Activated CD4-positive, alpha-beta T cell treated with anti-CD3 and anti-CD28 coated beads for 36 hours (primary cell): ENCODE data around the gene CEND1. TPM values are rescaled to one million over a fixed set of nuclear protein-coding genes. Genes with fewer than 3 reads are reported as not detected.
A peak's percentile ranks its signal among the peaks of the same experiment; 100 is the strongest.

Source experiments
- ATAC-seq: fragments of 200-7000 bp; cut with Tn5 transposase; one replicate; pipeline ENCODE4 v1.10.0; 2021; ENCODE audit warnings: mild to moderate bottlenecking, moderate library complexity
- CTCF ChIA-PET: fragments of 350-600 bp; sonication (Branson Sonifier 250); formaldehyde crosslinking; loops from one replicate; lab custom pipeline; 2021; ENCODE audit warnings: antibody characterized with exemption; lab: Charles Lee
- POLR2A ChIA-PET: fragments of 350-600 bp; sonication (Branson Sonifier 250); formaldehyde crosslinking; loops from one replicate; lab custom pipeline; 2021; ENCODE audit warnings: antibody characterized with exemption, inconsistent platforms; lab: Charles Lee
- DNase-seq: peaks from one replicate; pipeline ENCODE4 v3.0.0-alpha.2; 2020
- H3K27ac Mint-ChIP-seq: one replicate; pipeline ENCODE4 v1.8.0; 2021; ENCODE audit warnings: mixed read lengths
- H3K27me3 Mint-ChIP-seq: one replicate; pipeline ENCODE4 v1.8.0; 2021; ENCODE audit warnings: mixed read lengths
- H3K36me3 Mint-ChIP-seq: one replicate; pipeline ENCODE4 v1.8.0; 2021; ENCODE audit warnings: low read depth, mixed read lengths
- H3K4me1 Mint-ChIP-seq: one replicate; pipeline ENCODE4 v1.8.0; 2021; ENCODE audit warnings: mixed read lengths
- H3K4me3 Mint-ChIP-seq: one replicate; pipeline ENCODE4 v1.8.0; 2021; ENCODE audit warnings: mild to moderate bottlenecking, moderate library complexity, mixed read lengths
- H3K9me3 Mint-ChIP-seq: one replicate; pipeline ENCODE4 v1.8.0; 2021; ENCODE audit warnings: low read depth, mixed read lengths
- intact Hi-C, 2 experiments: fragments of 100-400 bp; cut with DNase I in 1 of 2; cut with micrococcal nuclease in 1 of 2; formaldehyde crosslinking; loops; one replicate each; pipeline versions ENCODE4 v1.14.2 to v1.15.1; 2022 to 2024; cut with DNase I, micrococcal nuclease
- total RNA-seq, 2 experiments: library from RNA; stranded (reverse); gene quantifications; one replicate each; pipeline ENCODE4 v1.2.3, GENCODE V29; 2021

The CEND1 gene
- total RNA-seq, 2 experiments from 2014 or later: 0.50 to 1.1 TPM

DNA sequence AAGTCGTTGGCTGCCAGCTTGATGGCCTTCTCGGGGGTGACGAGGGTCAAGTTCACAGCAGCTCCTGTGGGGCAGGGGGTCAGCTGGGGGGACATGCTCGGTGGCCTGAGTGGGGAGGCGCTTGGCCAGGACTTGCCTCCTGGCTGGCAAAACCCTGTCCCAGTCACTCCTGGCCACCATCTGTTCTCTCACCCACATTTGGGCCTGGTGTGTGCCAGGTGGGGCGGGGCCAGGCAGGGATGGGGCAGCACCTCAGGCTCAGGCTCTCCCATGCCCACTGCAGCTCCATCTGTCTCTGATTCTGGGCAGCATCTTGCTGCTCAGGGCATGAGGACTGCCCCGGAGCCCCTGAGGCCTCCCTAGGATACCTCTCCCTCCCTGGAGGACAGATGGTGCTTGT is 3.7 kb upstream of the CEND1 start:
- DNase-seq (no peak), ATAC-seq (no peak)
- H3K4me1 Mint-ChIP-seq: peaks cover 13% of the 10 kb centered on the region
- CTCF ChIA-PET: no interaction called here
- no peak overlapping the region for H3K4me3 Mint-ChIP-seq
- peaks cover 17% of the 10 kb centered on the region for H3K36me3 Mint-ChIP-seq
- intact Hi-C loops: loop anchor here in 1 of 2 experiments (10.0 kb wide), 1 partner anchor 219 kb away; the partner anchor contains the start of gene PHRF1
- H3K27me3 Mint-ChIP-seq: no peaks in the 10 kb centered on the region
- H3K27ac Mint-ChIP-seq: no peak overlapping the region
- POLR2A ChIA-PET: no interaction called here
- H3K9me3 Mint-ChIP-seq: no peaks in the 10 kb centered on the region

DNA sequence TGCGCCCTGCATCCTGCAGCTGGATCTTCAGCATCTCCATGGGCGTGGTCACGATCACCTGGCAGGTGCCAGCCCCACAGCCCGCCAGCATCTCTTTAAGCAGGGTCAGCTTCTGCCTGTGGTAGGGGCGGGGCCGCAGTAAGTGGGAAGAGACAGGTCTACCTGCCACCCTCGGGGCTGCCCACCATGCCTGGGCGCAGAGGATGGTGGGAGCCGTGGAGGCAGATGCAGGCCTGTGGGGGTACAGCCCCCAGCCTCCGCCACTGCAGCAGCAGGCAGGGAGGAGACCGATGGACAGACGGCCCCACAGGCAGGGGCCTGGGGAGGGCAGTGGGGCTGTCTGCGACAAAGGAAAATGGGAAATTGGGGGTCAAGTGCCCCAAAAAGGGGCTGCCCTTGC is 3.0 kb upstream of the CEND1 start:
- ATAC-seq (no peak), DNase-seq (no peak)
- Mint-ChIP-seq H3K27me3 (no peaks in the 10 kb centered on the region), H3K9me3 (no peaks in the 10 kb centered on the region), H3K36me3 (peaks cover 17% of the 10 kb centered on the region), H3K27ac (no peak overlapping the region), H3K4me3 (no peak overlapping the region), H3K4me1 (peaks cover 13% of the 10 kb centered on the region)
- POLR2A ChIA-PET: no interaction called here
- CTCF ChIA-PET: no interaction called here
- intact Hi-C loops: loop anchor here in 1 of 2 experiments (10.0 kb wide), 1 partner anchor 218 kb away; the partner anchor contains the start of gene PHRF1

DNA sequence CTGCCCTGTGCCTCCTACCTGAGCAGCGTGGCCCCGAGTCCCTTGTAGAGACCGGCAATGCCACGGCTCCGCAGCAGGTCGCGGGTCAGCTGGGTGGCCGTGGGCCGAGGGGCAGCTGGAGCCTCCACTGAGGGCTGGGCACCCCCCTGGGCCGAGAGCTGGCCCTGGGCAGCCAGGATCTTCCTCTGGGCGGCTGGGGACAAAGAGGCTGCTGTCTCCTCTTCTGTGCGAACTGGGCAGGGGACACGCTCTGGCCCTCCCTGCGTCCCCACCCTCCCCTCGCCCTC is 2.6 kb upstream of the CEND1 start:
- ChIA-PET POLR2A (no interaction called here), CTCF (no interaction called here)
- Mint-ChIP-seq H3K4me1 (peaks cover 13% of the 10 kb centered on the region), H3K27ac (no peak overlapping the region), H3K27me3 (no peaks in the 10 kb centered on the region), H3K36me3 (peaks cover 17% of the 10 kb centered on the region), H3K9me3 (no peaks in the 10 kb centered on the region), H3K4me3 (no peak overlapping the region)
- intact Hi-C loops: loop anchor here in 1 of 2 experiments (10.0 kb wide), 1 partner anchor 218 kb away; the partner anchor contains the start of gene PHRF1
- DNase-seq (no peak), ATAC-seq (no peak)

DNA sequence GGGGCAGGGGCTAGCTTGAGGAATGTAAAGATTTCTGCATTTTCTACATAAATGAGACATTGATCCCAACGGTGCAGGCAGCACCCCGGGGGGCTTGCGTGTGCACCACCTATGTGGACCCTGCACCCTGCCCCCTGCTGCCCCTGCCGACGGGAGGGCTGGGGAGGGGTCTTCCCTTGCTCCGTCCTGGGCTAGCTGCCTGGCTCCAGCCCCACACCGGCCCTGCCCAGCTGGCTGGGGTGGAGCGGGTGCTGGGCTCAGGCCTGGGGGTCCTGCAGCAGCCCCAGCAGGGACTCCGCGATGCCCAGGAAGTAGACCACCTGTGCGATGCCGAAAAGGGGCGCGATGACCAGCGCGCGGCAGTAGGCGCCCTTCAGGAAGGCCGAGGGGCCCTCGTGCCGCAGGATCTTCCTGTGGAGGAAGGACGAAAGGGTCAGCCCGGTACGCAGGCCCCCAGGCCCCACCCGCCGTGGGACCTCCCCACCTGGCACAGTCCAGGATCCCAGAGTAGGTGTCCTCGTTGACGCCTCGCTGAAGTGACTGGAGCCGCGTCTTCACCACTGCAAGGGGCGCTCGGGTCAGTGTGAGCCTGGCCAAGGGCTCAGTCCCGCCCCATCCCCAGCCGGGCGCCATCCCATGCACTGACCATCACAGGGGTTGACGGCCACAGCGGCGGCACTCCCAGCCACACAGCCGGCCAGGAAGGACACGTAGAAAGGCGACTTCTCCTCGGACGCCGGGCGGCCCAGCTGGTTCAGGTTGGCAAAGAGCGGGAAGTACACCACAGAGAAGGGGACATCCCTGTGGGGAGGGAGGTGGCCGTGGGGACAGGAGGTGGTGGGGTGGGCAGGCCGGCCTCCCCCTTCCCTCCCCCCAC is 2.0 kb upstream of the CEND1 start:
- H3K27ac Mint-ChIP-seq: no peak overlapping the region
- peaks cover 12% of the 10 kb centered on the region for H3K4me1 Mint-ChIP-seq
- peaks cover 17% of the 10 kb centered on the region for H3K36me3 Mint-ChIP-seq
- no peak overlapping the region for H3K4me3 Mint-ChIP-seq
- DNase-seq (no peak), ATAC-seq (no peak)
- no peaks in the 10 kb centered on the region for H3K27me3 Mint-ChIP-seq
- ChIA-PET POLR2A (no interaction called here), CTCF (no interaction called here)
- H3K9me3 Mint-ChIP-seq: no peaks in the 10 kb centered on the region
- intact Hi-C loops: loop anchor here in 1 of 2 experiments (10.0 kb wide), 1 partner anchor 217 kb away; the partner anchor contains the start of gene PHRF1

DNA sequence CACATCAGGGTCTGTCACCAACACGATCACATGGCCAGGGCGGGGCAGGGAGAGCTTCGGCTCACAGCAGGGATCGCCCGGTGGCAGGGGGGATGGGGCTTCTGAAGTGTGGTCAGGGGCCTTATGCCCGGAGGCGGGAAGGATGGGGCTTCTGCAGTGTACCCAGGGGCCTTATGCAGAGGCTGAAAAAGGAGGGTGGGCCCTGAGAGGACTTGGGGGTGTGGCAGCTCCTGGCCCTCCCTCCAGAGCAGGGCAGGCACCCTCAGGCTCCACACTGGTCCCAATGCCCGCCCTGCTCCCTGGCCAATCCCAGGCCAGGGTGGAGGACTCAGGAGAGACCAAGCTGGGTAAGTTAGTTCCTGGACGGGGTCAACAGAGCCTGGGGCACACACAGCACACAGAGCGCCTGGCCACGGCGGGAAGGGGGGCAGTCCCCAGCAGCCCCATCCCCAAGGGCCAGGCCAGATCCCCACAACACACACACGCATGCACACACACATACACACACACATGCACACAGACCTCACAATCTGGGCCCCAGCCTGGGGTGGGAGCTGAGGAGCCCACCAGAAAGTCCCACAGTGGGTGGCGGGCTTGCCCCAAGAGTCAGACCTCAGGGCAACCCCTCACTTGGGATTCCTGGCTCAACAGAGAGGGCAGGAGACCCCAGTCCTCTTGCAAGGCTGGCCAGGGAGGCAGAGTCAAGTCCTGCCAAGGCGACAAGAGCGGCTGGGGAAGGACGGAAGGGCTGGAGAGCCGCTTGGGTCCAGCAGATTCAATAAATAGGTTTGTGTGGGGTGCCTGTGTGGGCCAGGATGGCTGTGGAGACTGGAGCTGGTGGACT is 1.1 kb upstream of the CEND1 start:
- Mint-ChIP-seq H3K27ac (no peak overlapping the region), H3K36me3 (peaks cover 17% of the 10 kb centered on the region), H3K9me3 (no peaks in the 10 kb centered on the region), H3K4me1 (peaks cover 8% of the 10 kb centered on the region), H3K27me3 (no peaks in the 10 kb centered on the region), H3K4me3 (no peak overlapping the region)
- ATAC-seq (peak; percentile 3), DNase-seq (no peak)
- POLR2A ChIA-PET: no interaction called here
- CTCF ChIA-PET: no interaction called here
- intact Hi-C loops: loop anchor here (1.0 to 10.0 kb wide), 2 partner anchors 14 to 216 kb away; partner anchors contain the start of genes GATD1 (in 1 of the 2) and PHRF1 (in 1 of the 2)

DNA sequence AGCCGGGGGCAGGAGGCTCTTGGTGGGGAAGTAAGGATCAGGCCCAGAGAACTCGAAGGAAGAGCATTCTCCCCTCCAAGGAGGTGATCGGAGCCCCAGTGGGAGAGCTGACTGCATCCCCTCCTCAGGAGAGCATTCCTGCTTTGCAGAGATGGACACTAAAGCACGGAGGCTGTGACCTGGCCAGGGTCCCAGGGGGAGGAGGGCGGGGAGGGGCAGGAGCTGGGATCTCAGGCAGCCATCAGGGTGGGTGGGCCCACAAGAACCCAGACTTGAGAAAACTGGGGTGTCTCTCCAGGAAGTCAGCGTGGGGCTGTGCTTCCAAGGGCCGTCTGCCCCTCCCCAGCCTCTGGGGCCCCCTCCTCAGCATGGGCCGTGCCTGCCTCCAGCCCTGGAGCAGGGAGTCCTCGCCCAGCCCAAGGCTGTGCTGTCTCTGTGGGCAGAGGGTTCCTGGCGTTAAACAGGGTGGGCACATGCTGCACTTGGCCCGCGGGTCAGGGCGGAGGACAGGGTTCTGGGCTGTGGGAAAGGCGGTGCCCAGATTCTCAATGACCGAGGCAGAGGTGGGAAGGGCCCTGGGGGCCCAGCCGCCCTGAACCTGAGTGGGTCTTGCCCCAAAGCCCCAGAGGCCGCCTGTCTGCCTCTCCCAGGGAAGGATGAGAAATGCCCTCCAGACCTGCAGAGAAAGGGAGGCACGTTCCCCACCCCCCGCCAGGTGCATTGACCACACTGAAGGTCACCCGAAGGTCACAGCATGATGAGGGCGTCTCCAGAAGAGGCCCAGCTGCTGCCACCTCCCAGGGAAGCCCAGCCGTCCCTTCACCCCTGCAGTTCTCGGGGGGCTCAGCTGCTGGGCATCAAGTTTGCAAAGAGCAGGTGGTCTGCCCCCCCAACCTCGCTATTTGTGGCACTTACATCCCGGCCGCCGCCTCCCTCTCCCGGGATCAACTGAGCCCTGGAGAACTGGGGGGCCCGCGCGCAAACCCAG is 643 bp downstream of the CEND1 start:
- Mint-ChIP-seq H3K36me3 (peaks cover 13% of the 10 kb centered on the region), H3K4me3 (peak overlapping the region; percentile 28), H3K4me1 (peaks cover 3% of the 10 kb centered on the region), H3K9me3 (no peaks in the 10 kb centered on the region), H3K27ac (no peak overlapping the region), H3K27me3 (no peaks in the 10 kb centered on the region)
- intact Hi-C loops: no loop called here
- POLR2A ChIA-PET: interaction anchor here (0.6 kb wide), 1 partner anchor 17 kb away, joined by 8 read pairs; no protein-coding TSS in a partner anchor
- DNase-seq: no peak
- no peak for ATAC-seq
- CTCF ChIA-PET: interaction anchor here (0.6 kb wide), 1 partner anchor 15 kb away, joined by 3 read pairs; no protein-coding TSS in a partner anchor

DNA sequence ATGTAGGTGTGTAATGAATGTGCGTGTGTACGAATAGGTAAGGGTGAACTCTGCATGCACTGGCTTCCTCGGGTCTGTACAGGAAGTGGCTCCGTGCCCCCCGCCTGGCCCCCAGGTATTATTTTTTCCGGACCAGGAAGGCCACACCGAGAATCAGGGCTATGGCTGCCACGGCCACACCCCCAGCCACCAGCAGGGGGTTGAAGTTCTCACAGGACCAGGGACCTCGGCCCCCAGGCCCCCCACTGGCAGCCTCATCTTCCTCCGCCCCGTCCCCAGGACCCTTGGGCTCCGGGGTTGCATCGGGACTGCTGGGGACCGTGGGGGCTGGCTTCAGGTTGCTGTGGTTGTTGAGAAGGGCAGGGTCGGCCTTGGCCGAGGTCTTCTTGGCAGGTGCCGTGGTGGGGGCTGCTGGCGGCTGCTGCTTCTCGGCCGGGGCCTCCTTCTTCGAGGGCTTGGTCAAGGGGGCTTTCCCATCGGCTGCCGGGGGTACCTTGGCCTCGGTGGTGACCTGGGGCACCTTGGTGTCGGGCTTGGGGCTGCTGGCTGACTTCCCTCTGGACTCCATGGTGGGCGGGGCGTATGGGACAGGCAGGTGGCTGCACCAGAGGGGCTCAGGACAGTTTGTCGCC is 1.8 kb downstream of the CEND1 start:
- Mint-ChIP-seq H3K4me1 (peaks cover 8% of the 10 kb centered on the region), H3K4me3 (no peak overlapping the region), H3K36me3 (peaks cover 13% of the 10 kb centered on the region), H3K27me3 (no peaks in the 10 kb centered on the region), H3K27ac (no peak overlapping the region), H3K9me3 (no peaks in the 10 kb centered on the region)
- ATAC-seq (no peak), DNase-seq (no peak)
- intact Hi-C loops: no loop called here
- POLR2A ChIA-PET: no interaction called here
- CTCF ChIA-PET: no interaction called here

DNA sequence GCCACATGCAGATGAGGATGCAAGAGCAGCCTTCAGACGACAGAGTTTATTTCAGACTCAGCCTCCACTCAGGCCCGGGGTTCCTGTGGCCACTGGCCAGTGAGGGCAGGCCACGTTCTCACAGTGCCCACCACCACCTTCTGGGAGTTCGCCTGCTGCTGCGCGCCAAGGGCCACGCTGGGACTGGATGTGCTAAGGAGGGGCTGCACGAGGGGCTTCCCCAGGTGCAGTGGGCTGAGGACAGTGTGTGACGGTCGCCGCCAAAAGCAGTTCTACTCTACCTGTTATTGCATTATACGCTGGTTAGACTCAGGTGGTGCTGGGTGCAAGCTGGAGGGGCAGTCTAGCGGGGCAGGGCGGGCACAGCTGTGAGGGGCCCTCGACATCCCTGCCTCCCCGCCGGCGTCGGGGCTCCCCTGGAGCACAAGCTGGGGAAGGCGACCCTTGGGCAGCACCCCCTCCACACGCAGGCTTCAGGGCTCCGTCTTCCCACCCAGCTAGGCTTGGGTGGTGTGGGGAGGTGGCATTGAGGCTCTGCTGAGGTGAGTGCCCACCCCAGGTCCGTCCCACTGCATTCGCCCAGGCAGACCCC is 2.7 kb downstream of the CEND1 start:
- H3K27ac Mint-ChIP-seq: no peak overlapping the region
- H3K4me3 Mint-ChIP-seq: no peak overlapping the region
- ATAC-seq (no peak), DNase-seq (no peak)
- CTCF ChIA-PET: no interaction called here
- intact Hi-C loops: no loop called here
- POLR2A ChIA-PET: no interaction called here
- H3K4me1 Mint-ChIP-seq: peaks cover 8% of the 10 kb centered on the region
- H3K9me3 Mint-ChIP-seq: no peaks in the 10 kb centered on the region
- no peaks in the 10 kb centered on the region for H3K27me3 Mint-ChIP-seq
- peaks cover 13% of the 10 kb centered on the region for H3K36me3 Mint-ChIP-seq

DNA sequence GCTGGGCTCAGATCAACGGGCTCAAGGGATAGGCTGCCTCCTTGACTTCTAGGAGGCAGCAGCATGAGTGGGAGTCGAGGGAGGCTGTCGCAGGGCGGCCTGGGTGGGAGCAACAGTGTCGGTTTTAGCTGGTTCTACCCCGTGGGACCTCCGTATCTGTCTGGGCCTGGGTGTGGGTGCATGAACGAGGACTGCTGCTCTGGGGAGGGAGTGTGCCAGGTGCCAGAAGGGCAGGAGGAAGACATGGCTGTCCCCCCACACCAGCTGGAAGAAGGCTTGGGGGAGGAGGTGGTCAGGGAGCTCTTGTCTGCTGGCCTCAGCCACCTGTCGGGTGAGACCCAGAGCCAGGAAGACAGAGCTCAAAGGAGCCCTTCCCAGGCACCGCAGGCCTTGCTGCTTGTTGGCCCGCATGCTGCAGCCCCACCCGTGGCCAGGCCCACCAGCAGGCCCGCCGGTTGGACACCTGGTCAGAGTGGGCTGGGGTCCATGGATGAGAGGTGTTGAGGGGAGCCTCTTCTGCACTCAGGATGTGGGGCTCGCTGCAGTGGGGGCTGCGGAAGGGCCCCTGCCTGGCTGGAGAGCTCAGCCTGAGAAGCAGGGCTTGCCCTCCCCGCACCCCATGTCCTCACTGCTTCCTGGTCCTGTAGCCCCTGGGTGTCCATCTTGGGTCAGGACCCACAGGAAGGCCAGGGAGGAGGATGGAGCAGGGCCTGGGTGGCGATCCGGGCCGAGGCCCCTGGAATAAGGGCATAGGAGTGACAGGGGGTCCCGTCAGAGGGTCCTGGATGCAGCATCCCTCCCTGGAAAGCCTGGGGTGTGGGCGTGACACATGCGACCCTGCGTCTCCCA is 3.4 kb downstream of the CEND1 start:
- ChIA-PET POLR2A (no interaction called here), CTCF (no interaction called here)
- Mint-ChIP-seq H3K27ac (no peak overlapping the region), H3K4me3 (no peak overlapping the region), H3K4me1 (peaks cover 8% of the 10 kb centered on the region), H3K27me3 (no peaks in the 10 kb centered on the region), H3K36me3 (peaks cover 13% of the 10 kb centered on the region), H3K9me3 (no peaks in the 10 kb centered on the region)
- ATAC-seq (no peak), DNase-seq (no peak)
- intact Hi-C loops: no loop called here
